Thyroid gland (tissue), 4 donors: Measurements from ENCODE around the gene MREG. TPM values are rescaled to one million over a fixed set of nuclear protein-coding genes. Genes with fewer than 3 reads are reported as not detected.
A peak's percentile ranks its signal among the peaks of the same experiment; 100 is the strongest.

Experiments
- DNase-seq, 2 donors: peaks; one replicate each; pipeline ENCODE4 v3.0.0-alpha.2; 2019
- H3K27ac ChIP-seq, 3 donors: fragments of 200-600 bp; sonication (generic); 1 replicate in 2 of 3; 2 replicates in 1 of 3; pipeline ENCODE4 v1.5.1; 2016 to 2019; ENCODE audit warnings: mild to moderate bottlenecking in 1 of 3, moderate library complexity in 1 of 3
- H3K27me3 ChIP-seq: fragments of 200-600 bp; sonication (generic); one replicate; pipeline ENCODE4 v1.5.1; 2019
- H3K36me3 ChIP-seq, 2 donors: fragments of 200-600 bp; sonication (generic); one replicate each; pipeline ENCODE4 v1.5.1; 2016 to 2019
- H3K4me1 ChIP-seq, 2 donors: fragments of 200-600 bp; sonication (generic); one replicate each; pipeline ENCODE4 v1.5.1; 2017 to 2019
- H3K4me3 ChIP-seq, 3 donors: fragments of 200-600 bp; sonication (generic); replicated peaks in 1 of 3; 1 replicate in 2 of 3; 2 replicates in 1 of 3; pipeline ENCODE4 v1.5.1; 2016; ENCODE audit warnings: mild to moderate bottlenecking in 1 of 3
- H3K9me3 ChIP-seq: fragments of 200-600 bp; sonication (generic); one replicate; pipeline ENCODE4 v1.5.1; 2017
- CTCF ChIP-seq, 6 experiments: fragments of 200-600 bp in 3 of 6; fragments of 450-650 bp in 3 of 6; sonication (generic) in 3 of 6; IDR thresholded peaks; one replicate each; pipeline ENCODE4 v1.5.1; 2016 to 2019; ENCODE audit warnings: antibody characterized with exemption in 6 of 6, mild to moderate bottlenecking in 2 of 6, inconsistent platforms in 1 of 6, moderate library complexity in 1 of 6
- POLR2A ChIP-seq, 2 donors: fragments of 450-650 bp; IDR thresholded peaks; one replicate each; pipeline ENCODE4 v1.6.1; 2017; ENCODE audit warnings: antibody characterized with exemption in 2 of 2, mild to moderate bottlenecking in 2 of 2, moderate library complexity in 1 of 2
- WGBS, 2 donors: methylation state at CpG; one replicate each; pipeline ENCODE4 v1.1.5; 2017; 5-methylcytosine and 5-hydroxymethylcytosine counted together
- intact Hi-C: fragments of 100-400 bp; cut with DNase I; formaldehyde crosslinking; loops from one replicate; pipeline ENCODE4 v1.15.1; 2023
- total RNA-seq, 4 donors: library from RNA; depleted of rRNA; stranded (reverse); fragments of >200 nt; gene quantifications; one replicate each; pipeline ENCODE4 v1.2.3, GENCODE V29; 2016

The MREG gene
- total RNA-seq, 4 donors from 2014 or later, result 4.4 to 5.4 (median 5.2) TPM

GRCh38 chr2:216034065-216034464 lies 20.7 kb upstream of the MREG start:
- H3K36me3 ChIP-seq, result peaks cover 3 to 6% of the 10 kb centered on the region in 2 donors
- no peaks in the 10 kb centered on the region for H3K9me3 ChIP-seq
- DNase-seq, result peak; percentile 77 to 79
- peak; percentile 70 to 91 (median 80) for TF ChIP-seq CTCF (IDR thresholded peaks at IDR 0.05)
- TF ChIP-seq POLR2A (IDR thresholded peaks at IDR 0.05), result no peak
- WGBS, 2 donors, result 62 to 67% methylated on average over 1 of the region's 1 CpG
- no peak overlapping the region for H3K4me3 ChIP-seq
- no peaks in the 10 kb centered on the region for H3K27me3 ChIP-seq
- H3K27ac ChIP-seq, result no peak overlapping the region
- peaks cover 0 to 6% of the 10 kb centered on the region in 2 donors for H3K4me1 ChIP-seq
- intact Hi-C loops, result no loop called here

- Histone ChIP-seq H3K36me3 (peaks cover 3 to 6% of the 10 kb centered on the region in 2 donors), H3K27me3 (no peaks in the 10 kb centered on the region), H3K4me1 (peaks cover 0 to 6% of the 10 kb centered on the region in 2 donors), H3K4me3 (no peak overlapping the region), H3K27ac (no peak overlapping the region), H3K9me3 (no peaks in the 10 kb centered on the region)
- intact Hi-C loops, result no loop called here
- 96 to 100% methylated on average over 3 of the region's 3 CpGs for WGBS, 2 donors
- no peak for TF ChIP-seq POLR2A (IDR thresholded peaks at IDR 0.05)
- TF ChIP-seq CTCF (IDR thresholded peaks at IDR 0.05), result no peak
- no peak for DNase-seq
Observed at GRCh38 chr2:216033403-216033802, 20.1 kb upstream of the MREG start.

- no peak for TF ChIP-seq POLR2A (IDR thresholded peaks at IDR 0.05)
- no peak for TF ChIP-seq CTCF (IDR thresholded peaks at IDR 0.05)
- intact Hi-C loops, result no loop called here
- Histone ChIP-seq H3K27me3 (no peaks in the 10 kb centered on the region), H3K4me3 (no peak overlapping the region), H3K4me1 (peaks cover 0 to 6% of the 10 kb centered on the region in 2 donors), H3K36me3 (peaks cover 3 to 6% of the 10 kb centered on the region in 2 donors), H3K27ac (no peak overlapping the region), H3K9me3 (no peaks in the 10 kb centered on the region)
- no peak for DNase-seq
- 88 to 93% methylated on average over 1 of the region's 1 CpG for WGBS, 2 donors
Observed at GRCh38 chr2:216031960-216032689, 18.8 kb upstream of the MREG start.

DNA sequence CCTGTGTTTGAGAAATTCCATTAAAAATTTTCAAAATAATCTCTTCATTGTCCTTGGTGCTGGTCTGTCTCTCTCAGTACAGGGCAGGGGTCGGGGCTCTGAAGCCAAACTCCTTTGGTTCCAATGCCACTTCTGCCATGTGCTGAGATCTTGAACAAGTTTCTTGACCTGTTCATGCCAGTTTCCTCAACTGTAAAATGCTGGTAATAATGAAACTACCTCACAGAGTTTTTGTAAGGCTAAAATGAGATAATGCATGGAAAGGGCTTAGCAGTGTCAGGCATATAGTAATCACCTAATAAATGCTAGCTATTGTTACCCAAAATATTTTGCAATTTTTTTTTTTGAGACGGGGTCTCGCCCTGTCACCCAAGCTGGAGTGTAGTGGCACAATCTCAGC lies 16.9 kb upstream of the MREG start:
- 96% methylated on average over 3 of the region's 3 CpGs for WGBS, 2 donors
- intact Hi-C loops, result no loop called here
- TF ChIP-seq CTCF (IDR thresholded peaks at IDR 0.05) (no peak), POLR2A (IDR thresholded peaks at IDR 0.05) (no peak)
- Histone ChIP-seq H3K4me1 (peaks cover 0 to 6% of the 10 kb centered on the region in 2 donors), H3K36me3 (peaks cover 3 to 6% of the 10 kb centered on the region in 2 donors), H3K27me3 (no peaks in the 10 kb centered on the region), H3K4me3 (no peak overlapping the region), H3K9me3 (no peaks in the 10 kb centered on the region), H3K27ac (no peak overlapping the region)
- DNase-seq, result no peak

DNA sequence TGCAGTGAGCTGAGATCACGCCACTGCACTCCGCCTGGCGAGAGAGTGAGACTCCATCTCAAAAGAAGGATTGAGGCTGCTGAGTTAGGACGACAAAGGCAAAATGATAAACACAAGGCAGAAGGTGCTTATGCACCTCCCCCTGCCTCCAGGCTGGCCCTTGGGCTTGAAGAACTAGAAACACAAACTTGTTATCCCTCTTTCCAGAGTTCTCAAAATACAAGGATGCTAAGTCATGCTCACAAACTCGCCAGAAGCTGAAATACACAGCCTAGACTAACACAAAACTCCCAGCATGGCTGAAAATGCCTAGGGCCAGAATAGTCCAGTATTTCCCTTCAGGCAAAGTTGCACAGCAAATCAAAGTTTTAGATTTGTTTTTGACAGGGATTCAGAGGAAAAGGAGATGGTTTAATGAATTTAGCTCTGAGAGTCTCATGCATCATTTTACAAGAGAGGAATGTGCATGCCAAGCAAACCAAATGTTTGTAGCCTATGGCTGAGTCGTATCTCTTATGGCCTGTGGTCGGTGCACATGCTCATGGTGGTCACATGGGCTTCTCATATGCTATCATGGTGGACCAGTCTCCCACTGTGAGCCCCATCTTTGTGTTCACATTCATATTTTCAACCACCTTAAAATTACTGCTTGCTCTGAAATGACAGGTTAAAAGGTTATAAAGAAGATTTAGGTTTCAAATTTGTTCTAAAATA lies 16.2 kb upstream of the MREG start:
- H3K27ac ChIP-seq, result no peak overlapping the region

More for the DNA sequence above, 16.2 kb upstream of the MREG start:
- WGBS, 2 donors, result 89 to 93% methylated on average over 7 of the region's 7 CpGs
- no peak overlapping the region for H3K4me3 ChIP-seq
- TF ChIP-seq POLR2A (IDR thresholded peaks at IDR 0.05) (no peak), CTCF (IDR thresholded peaks at IDR 0.05) (no peak)
- H3K4me1 ChIP-seq, result peaks cover 0 to 6% of the 10 kb centered on the region in 2 donors
- no peaks in the 10 kb centered on the region for H3K9me3 ChIP-seq
- intact Hi-C loops, result no loop called here
- H3K27me3 ChIP-seq, result no peaks in the 10 kb centered on the region
- DNase-seq, result no peak
- H3K36me3 ChIP-seq, result peaks cover 3 to 6% of the 10 kb centered on the region in 2 donors
